Measurements from ENCODE around the gene TTLL6. TPM values are rescaled to one million over a fixed set of nuclear protein-coding genes. Genes with fewer than 3 reads are reported as not detected.

The TTLL6 gene
- total RNA-seq, 2 donors from 2014 or later = 0.26 TPM; not detected in 1

- intact Hi-C loops (cut with DNase I) = no loop called here
- Histone ChIP-seq H3K27ac (no peak overlapping the region), H3K36me3 (replicated peaks in 1 of 2; ENCODE audit: insufficient read depth in 1 of 2, low read depth in 2 of 2) (no peaks in the 10 kb centered on the region), H3K4me1 (peaks cover 12% of the 10 kb centered on the region), H3K4me3 (no peak overlapping the region), H3K9me3 (no peaks in the 10 kb centered on the region), H3K27me3 (peaks cover 0 to 80% of the 10 kb centered on the region in 2 donors)
- DNase-seq (no peak), ATAC-seq (no peak)
- 7 to 11% methylated on average over 22 to 31 of the region's 32 CpGs for WGBS, 2 donors
- no peak for TF ChIP-seq POLR2A (IDR thresholded peaks at IDR 0.05)
- TF ChIP-seq CTCF (IDR thresholded peaks at IDR 0.05) = no peak
These were observed 67.1 kb downstream of the TTLL6 start for GRCh38 chr17:48749621-48750553.

GRCh38 chr17:48748718-48749566 is 68.1 kb downstream of the TTLL6 start:
- WGBS, 2 donors = 19 to 23% methylated on average over 16 of the region's 16 CpGs
- no peak for ATAC-seq
- Histone ChIP-seq H3K27me3 (peaks cover 0 to 71% of the 10 kb centered on the region in 2 donors), H3K36me3 (replicated peaks in 1 of 2; ENCODE audit: insufficient read depth in 1 of 2, low read depth in 2 of 2) (no peaks in the 10 kb centered on the region), H3K9me3 (no peaks in the 10 kb centered on the region), H3K4me1 (peaks cover 6% of the 10 kb centered on the region), H3K4me3 (no peak overlapping the region), H3K27ac (no peak overlapping the region)
- no peak for DNase-seq
- TF ChIP-seq POLR2A (IDR thresholded peaks at IDR 0.05) (no peak), CTCF (IDR thresholded peaks at IDR 0.05) (no peak)
- intact Hi-C loops (cut with DNase I) = no loop called here

GRCh38 chr17:48747445-48748363 is 69.3 kb downstream of the TTLL6 start:
- Histone ChIP-seq H3K27me3 (peaks cover 0 to 65% of the 10 kb centered on the region in 2 donors), H3K4me3 (no peak overlapping the region), H3K27ac (no peak overlapping the region), H3K36me3 (replicated peaks in 1 of 2; ENCODE audit: insufficient read depth in 1 of 2, low read depth in 2 of 2) (no peaks in the 10 kb centered on the region), H3K9me3 (no peaks in the 10 kb centered on the region), H3K4me1 (no peaks in the 10 kb centered on the region)
- DNase-seq = no peak
- 7 to 14% methylated on average over 20 to 51 of the region's 53 CpGs for WGBS, 2 donors
- TF ChIP-seq CTCF (IDR thresholded peaks at IDR 0.05) (no peak), POLR2A (IDR thresholded peaks at IDR 0.05) (no peak)
- intact Hi-C loops (cut with DNase I) = no loop called here
- ATAC-seq = no peak

GRCh38 chr17:48746916-48747444 is 70.0 kb downstream of the TTLL6 start:
- TF ChIP-seq CTCF (IDR thresholded peaks at IDR 0.05) (no peak), POLR2A (IDR thresholded peaks at IDR 0.05) (no peak)
- peaks cover 0 to 61% of the 10 kb centered on the region in 2 donors for H3K27me3 ChIP-seq
- no peak for DNase-seq
- H3K4me3 ChIP-seq = no peak overlapping the region
- no peaks in the 10 kb centered on the region for H3K36me3 ChIP-seq (replicated peaks in 1 of 2; ENCODE audit: insufficient read depth in 1 of 2, low read depth in 2 of 2)
- 5 to 7% methylated on average over 14 to 21 of the region's 21 CpGs for WGBS, 2 donors
- no peak overlapping the region for H3K27ac ChIP-seq
- H3K9me3 ChIP-seq = no peaks in the 10 kb centered on the region
- no peak for ATAC-seq
- no peaks in the 10 kb centered on the region for H3K4me1 ChIP-seq
- intact Hi-C loops (cut with DNase I) = no loop called here

Data from body of pancreas (tissue), 4 donors.